ENCODE measurements around the gene BSDC1.

BSDC1 gene

DNA sequence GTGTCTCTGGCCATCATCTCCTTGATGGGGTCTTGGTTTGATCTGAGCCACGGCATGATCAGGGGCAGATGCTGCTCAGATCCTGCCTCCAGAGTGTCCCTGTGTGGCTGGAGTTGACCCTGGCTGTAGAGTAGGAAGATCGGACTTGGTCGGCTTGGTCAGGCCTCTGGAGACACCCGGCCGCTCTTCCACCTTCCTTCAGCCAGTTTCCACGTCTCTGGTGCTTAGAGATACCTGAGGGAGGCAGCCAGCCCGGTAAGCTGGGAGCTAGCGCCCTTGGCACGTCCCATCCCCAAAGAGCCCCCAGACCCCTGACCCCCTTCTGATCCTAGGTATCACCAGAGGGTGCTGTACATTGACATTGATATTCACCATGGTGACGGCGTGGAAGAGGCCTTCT lies 67.0 kb downstream of the BSDC1 start:
- CTCF ChIA-PET = no interaction called here
- POLR2A ChIA-PET = interaction anchor here (0.6 kb wide), 1 partner anchor 47 kb away, joined by 4 read pairs; no protein-coding TSS in a partner anchor
- no peak for DNase-seq (ENCODE audit: extremely low spot score)
- TF ChIP-seq, protein P1, sequence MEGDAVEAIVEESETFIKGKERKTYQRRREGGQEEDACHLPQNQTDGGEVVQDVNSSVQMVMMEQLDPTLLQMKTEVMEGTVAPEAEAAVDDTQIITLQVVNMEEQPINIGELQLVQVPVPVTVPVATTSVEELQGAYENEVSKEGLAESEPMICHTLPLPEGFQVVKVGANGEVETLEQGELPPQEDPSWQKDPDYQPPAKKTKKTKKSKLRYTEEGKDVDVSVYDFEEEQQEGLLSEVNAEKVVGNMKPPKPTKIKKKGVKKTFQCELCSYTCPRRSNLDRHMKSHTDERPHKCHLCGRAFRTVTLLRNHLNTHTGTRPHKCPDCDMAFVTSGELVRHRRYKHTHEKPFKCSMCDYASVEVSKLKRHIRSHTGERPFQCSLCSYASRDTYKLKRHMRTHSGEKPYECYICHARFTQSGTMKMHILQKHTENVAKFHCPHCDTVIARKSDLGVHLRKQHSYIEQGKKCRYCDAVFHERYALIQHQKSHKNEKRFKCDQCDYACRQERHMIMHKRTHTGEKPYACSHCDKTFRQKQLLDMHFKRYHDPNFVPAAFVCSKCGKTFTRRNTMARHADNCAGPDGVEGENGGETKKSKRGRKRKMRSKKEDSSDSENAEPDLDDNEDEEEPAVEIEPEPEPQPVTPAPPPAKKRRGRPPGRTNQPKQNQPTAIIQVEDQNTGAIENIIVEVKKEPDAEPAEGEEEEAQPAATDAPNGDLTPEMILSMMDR (IDR thresholded peaks at IDR 0.05; ENCODE audit: control extremely low read depth, extremely low read depth, low read depth, missing control alignments) = no peak

DNA sequence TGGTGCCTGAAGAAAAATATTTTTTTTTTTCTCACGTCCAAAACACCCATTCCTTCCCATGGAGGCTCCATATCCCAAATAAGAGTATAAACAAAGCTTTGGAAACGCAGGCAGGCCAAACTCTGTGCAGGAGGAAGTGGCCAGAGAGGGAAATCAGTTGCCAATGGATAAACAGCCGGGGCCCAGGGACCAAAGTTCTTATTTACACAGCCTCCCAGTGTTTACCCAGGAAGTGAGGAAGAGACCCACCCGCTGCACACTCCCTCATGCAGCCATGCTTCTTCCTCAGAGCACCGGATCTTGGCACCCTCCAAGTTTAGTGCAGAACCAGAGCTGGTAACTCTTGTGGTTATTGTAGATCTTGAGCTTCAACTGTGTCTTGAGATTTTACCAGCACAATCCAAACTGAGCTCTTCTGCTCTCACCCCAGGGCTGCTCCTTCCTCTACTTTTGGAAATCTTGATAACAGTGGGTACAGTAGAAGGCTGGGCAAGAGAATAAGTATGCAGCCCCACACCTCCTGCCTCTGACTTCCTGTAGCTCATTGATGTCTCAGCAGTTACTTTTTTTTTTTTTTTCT lies 72.4 kb downstream of the BSDC1 start:
- ChIA-PET CTCF (interaction anchor here (0.8 to 4.3 kb wide), 14 partner anchors 10 to 106 kb away, joined by 3 to 27 read pairs (median 5); partner anchors contain the start of genes FAM167B and MARCKSL1), POLR2A (interaction anchor here (1.1 to 4.0 kb wide), 4 partner anchors 9 to 71 kb away, joined by 3 to 92 read pairs (median 17); partner anchors contain the start of genes LCK and MARCKSL1)
- DNase-seq (ENCODE audit: extremely low spot score) = no peak
- TF ChIP-seq, protein P1 (IDR thresholded peaks at IDR 0.05; ENCODE audit: control extremely low read depth, extremely low read depth, low read depth, missing control alignments) = no peak

DNA sequence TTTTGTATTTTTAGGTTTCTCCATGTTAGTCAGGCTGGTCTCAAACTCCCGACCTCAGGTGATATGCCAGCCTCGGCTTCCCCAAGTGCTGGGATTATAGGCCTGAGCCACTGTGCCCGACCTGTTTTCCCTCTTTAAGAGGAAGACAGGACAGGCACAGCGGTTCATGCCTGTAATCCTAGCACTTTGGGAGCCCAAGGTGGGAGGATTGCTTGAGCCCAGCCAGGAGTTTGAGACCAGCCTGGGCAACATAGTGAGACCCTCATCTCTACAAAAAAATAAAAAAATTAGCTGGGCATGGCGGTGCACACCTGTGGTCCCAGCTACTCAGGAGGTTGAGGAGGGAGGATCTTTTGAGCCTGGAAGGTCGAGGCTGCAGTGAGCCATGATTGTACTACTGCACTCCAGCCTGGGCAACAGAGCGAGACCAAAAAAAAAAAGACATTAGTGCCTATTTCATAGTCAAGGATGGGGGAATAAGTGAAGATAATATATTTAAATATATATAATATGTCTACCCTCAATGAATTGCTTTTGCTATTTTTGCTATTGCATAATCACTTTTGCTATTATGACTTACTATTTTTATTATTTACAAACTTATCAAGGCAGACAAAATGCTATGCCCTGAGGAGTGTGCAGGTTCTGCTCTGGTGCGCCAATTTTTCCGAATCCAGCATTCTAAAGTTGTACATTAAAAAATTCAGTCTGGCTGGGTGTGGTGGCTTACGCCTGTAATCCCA lies 75.9 kb downstream of the BSDC1 start:
- no peak for DNase-seq (ENCODE audit: extremely low spot score)
- CTCF ChIA-PET = interaction anchor here (1.0 to 7.3 kb wide), 10 partner anchors 10 to 110 kb away, joined by 4 to 94 read pairs (median 8); partner anchors contain the start of genes DCDC2B, FAM167B and LCK

DNA sequence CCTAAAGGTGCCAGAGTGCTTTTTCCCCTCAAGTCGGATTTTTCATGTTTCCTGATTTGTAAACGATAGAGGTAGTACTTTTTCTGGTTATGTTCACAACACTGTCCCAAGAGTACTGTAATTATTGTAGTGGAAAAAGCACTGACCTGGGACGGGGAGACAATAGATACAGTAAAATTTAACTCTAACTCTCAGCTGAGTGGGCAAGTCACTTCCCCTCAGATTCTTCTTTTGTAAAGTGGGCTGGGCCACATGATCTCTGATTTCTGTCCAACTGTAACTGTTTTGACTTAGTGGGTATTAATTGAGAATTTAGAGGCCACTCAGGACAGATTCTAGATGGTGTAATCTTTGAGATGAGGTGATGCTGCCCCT lies 77.4 kb downstream of the BSDC1 start:
- ChIA-PET POLR2A (interaction anchor here (1.6 to 2.1 kb wide), 2 partner anchors 19 to 20 kb away, joined by 4 to 19 read pairs; partner anchors contain the start of gene MARCKSL1), CTCF (interaction anchor here (0.7 to 7.3 kb wide), 21 partner anchors 9 to 361 kb away, joined by 3 to 94 read pairs (median 8); partner anchors contain the start of genes CCDC28B, DCDC2B, FAM167B and HDAC1)
- TF ChIP-seq, protein P1 (IDR thresholded peaks at IDR 0.05; ENCODE audit: control extremely low read depth, extremely low read depth, low read depth, missing control alignments) = no peak
- no peak for DNase-seq (ENCODE audit: extremely low spot score)

More for the DNA sequence above, 75.9 kb downstream of the BSDC1 start:
- TF ChIP-seq, protein P1 (IDR thresholded peaks at IDR 0.05; ENCODE audit: control extremely low read depth, extremely low read depth, low read depth, missing control alignments) = no peak
- POLR2A ChIA-PET = interaction anchor here (0.8 to 2.5 kb wide), 3 partner anchors 10 to 26 kb away, joined by 3 to 14 read pairs (median 3); partner anchors contain the start of genes HDAC1 and MARCKSL1

Data from GM10248 (cell line).